Renal cortex interstitium (tissue), 11 donors: ENCODE data around the gene NHEJ1. TPM values are rescaled to one million over a fixed set of nuclear protein-coding genes. Genes with fewer than 3 reads are reported as not detected.

Experiments used
- DNase-seq, 11 donors: peaks; one replicate each; pipeline ENCODE4 v3.0.0-alpha.2; 2013; ENCODE audit warnings: low read depth in 9 of 11, low spot score in 4 of 11; ENCODE audit errors: extremely low read depth in 1 of 11
- polyA plus RNA-seq, 3 donors: library from polyadenylated mRNA; unstranded; fragments of 120-200 nt; gene quantifications; one replicate each; pipeline ENCODE4 v1.2.1, GENCODE V29; 2013; ENCODE audit not compliant: insufficient read length in 3 of 3

The NHEJ1 gene
- polyA plus RNA-seq, 3 donors: 16.7 to 21.4 (median 17.0) TPM

DNA sequence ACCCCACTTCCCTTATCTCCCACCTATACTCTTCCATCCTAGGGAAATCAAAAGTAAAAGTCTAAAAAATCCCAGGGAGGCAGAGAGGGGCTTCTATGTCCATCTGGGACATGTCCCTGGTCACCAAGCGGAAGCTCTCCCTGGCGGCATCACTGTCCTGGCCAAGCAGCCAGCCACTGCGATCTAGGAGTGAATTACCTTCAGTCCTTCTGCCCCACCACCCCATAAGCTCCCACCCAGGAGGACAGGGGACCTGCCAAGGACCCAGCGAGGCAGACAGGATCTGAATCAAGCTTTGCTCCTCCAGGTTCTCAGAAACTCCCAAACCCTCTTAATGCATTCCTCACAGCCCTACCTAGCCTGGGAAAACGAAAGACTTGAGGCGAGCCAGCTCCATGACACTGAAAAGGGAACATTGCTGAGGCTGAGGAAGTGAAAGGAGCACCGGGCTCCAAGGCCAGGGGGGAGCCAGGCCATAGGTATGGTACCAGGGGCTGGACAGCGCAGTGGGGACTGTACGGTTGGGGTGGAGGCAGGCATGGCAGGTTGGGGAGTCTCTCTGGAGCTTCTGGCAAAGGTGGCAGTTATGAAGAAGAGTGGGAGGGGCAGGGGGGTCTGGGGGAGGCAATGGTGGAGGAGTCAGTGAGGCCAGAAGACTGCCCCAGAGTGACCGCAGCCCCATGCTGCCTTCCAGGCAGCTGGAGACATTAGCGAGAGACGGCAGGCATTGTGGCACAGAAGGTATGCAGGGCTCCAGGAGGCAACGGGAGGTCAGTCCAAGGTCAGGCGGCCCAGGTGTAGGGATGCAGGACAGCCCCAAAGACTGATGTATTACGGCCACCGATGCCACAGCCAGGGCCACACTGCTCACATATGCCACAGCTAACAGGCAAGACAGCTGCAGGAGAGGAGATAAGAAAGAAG is 11.9 kb upstream of the NHEJ1 start:
- DNase-seq: no peak

DNA sequence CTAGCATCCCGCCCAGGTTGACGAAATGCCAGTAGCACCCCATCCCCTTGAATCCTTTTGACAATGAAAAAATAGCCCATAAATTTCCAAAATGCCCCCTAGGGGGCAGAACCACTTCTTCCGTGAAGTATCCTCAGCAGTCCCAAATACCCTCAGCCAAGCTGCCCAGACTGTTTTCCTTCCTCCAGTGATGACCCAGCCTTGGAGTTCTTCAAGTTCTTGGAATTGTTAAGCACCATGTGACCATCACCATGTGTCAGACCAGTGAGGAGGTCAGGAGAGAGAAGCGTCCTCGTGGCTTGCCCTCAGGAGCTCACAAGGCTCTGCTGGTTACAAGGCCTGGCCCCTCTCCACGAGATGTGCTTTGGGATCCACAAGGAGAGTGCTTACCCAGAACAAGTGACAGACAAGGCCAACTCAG is 10.6 kb upstream of the NHEJ1 start:
- peak in 5 of 11 donors; percentile 25 to 51 (median 33) for DNase-seq

DNA sequence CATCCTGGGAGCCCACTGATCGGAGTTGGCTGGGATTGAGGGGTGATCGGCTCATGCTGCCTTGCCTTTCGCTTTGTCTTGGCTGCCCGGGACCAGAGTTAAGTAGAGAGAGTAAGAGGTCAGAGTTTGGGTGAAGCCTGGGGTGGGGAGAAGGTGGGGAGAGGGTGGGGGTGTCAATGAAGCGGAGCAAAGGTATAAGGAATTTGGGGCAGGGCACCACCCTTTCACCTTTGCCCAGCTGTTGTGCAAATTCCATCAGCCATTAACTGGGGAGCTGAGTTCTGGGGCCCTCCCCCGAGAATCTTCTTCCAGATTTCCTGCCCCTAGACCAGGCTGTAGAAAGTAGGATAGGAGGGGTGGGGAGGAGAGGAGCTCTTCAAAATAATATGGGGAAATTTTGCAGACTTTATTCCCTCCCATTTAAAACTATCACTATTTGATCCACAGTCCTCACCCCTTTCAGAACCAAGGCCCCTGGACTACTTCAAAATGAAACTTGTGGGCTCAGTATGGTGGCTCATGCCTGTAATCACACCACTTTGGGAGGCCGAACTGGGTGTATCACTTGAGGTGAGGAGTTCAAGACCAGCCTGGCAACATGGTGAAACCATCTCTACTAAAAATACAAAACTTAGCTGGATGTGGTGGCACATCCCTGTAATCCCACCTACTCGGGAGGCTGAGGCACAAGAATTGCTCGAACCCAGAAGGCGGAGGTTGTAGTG is 9.5 kb upstream of the NHEJ1 start, which contains the start of gene SLC23A3:
SLC23A3 (minus strand) TSS at position 100 of the 725 bp plus-strand sequence; CDS start at position 55, 45 bp downstream.
- no peak for DNase-seq

DNA sequence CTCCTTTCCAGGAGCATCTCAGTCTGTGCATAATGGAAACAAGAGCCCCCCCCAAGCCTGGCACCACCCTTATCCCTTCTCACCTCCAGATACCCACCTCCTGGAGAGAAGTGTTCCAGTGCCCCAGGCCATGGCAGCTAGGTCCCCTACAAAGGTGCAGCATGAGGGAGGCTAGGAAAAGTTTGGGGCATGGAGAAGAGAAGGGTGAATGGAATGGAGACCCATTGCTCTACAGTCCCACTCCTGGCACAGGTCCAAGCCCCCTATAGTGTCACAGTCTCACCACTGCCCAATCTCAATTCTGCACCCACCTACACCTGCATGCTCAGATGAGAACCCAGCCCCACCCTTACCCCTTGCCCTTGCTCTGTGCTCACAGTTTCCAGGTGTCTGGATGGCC is 8.3 kb upstream of the NHEJ1 start:
- no peak for DNase-seq

DNA sequence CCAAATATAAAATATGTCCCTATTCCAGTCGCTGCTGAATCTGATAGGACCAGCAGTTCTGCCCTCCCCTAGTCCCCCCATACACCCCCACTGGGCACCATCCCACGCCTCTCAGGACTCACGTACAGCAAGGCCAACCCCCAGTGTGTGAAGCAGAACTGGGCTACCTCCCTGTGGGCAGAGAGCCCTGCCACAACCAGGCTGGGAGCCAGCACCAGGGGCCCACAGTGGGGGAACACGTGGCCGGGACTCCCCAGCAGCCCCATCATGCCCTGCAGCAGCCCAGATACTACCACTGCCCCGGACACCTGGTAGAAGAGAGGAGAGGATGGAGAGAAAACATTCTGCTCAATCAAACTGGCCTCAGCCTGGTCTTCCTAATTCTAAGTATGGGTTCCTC is 7.9 kb upstream of the NHEJ1 start:
- DNase-seq: no peak

DNA sequence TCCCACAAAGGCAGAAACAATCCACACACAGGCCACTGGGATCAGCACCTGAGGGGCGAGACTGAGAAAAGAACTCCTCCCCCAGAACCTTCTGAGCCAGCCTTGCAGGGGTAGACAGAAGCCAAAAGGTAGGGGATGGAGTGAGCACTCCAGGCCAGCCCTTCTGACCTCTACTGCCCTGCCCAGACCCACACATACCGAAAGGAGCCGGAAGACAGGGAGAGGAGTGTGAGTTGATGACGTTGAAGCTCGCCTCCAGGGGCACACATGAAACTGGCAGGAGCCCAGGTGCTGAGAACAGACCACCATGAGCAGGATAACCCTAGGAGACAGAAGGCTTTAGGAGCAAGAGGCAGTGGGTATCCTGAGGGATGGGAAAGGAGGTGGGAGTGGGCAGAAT is 7.4 kb upstream of the NHEJ1 start:
- no peak for DNase-seq

DNA sequence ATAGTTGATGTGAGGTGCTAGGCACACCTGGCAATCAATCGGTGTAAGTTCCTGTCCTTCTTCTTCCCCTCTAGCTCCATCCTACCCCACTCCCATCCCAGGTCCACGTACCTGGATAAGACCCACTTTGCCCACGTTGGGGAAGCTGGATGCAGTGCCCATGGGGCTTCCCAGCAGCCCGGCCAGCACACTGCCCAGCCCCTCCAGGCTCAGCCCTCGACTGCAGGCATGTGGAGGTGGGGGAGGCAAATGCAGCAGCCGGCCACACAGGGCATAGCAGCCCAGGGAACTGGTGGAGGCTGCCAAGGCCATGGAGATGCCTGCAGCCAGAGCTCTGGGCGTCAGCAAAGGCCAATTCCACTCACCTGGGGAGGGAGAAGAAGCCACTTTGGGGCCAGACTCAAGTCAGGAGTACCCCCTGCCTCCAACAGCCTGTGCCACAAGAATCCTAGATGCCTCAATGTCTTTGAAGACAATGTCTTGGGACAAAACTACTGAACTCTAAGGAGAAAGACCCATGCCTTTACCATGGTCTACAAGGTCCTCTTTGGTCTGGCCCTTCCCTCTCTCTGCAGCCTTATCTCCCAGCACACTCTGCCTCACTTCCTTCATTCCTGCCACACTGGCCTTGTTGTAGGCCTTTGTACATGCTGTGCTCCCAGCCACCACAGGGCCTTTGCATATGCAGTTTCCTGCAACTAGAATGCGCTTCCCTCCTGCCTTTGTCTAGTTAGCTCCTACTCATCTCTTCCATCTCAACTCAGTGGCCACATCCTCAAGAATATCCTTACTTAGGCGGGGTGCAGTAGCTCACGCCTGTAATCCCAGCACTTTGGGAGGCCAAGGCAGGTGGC is 4.7 kb upstream of the NHEJ1 start:
- DNase-seq: no peak

DNA sequence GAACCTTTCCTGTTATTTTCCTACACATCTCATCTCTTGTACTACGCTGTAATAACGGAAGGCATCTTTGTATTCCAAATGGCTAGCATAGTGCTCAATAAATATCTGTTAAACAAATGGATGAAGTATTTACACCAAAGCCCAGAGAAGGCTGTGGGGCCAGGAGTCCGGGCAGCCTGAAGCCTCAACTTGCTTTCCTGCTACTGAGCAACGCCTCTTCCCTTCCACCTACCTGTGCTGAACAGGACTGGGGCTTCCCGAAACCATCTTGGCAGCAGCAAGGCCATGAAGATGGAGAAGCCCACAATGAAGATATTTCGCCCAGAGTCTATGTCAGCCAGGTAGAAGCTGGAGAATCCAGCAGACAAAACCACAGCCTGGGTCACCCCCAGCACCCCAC is 2.5 kb upstream of the NHEJ1 start:
- no peak for DNase-seq

DNA sequence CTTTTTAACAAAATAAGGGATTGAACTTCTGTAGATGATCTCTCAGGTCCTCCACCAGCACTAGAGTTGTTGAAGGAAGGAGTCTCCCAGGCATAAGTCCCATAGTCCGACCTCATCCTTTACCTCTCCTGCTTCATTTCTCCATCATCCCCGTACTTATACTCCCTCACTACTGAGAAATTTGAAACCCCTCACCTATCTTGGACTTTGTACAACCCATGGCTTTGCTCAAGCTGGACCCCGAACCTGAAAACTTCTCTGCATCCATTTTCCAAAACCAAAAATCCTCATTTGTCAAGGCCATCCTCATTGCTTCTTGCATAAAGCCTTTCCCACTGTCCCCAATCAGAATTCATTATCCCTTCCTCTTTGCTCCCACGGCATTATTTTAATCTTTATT is 482 bp upstream of the NHEJ1 start:
- DNase-seq: no peak

DNA sequence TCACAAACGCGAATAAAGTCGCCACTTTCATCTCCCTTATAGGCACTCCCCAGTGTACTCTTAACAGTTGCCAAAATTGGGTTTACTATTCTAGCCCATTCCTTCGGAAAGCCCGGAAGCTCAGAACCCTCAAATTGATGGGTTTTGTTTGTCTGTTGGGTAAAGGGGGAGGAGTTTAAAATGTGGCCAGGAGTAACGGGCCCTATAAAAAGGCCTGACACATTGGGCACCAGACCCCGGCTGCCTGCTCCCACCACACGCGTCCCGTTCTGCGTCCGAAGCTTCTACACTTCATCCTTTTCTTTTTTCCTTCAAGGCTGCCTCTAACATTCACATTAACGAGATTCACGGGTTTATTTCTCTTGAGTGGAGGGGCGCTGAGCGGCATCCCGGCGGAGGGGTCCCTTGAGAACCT is 837 bp downstream of the NHEJ1 start:
- no peak for DNase-seq

DNA sequence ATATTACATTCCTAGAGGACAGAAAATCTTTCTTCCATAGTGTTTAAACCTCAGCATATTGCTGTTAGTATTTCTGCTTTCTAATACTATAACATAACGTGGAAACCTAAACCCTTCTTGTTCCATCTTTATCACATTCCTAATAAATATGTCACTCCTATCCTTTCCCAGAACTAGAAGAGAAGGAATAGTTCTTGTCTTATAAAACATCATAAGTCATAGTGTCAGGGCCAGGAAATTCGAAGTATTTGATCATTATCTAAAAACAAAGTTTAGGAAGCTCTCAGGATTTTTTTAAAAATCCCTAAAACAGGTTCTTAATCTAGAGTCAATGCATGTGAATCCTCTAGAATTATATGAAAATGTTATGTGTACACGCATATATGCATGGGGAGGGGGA is 2.0 kb downstream of the NHEJ1 start:
- DNase-seq: no peak

DNA sequence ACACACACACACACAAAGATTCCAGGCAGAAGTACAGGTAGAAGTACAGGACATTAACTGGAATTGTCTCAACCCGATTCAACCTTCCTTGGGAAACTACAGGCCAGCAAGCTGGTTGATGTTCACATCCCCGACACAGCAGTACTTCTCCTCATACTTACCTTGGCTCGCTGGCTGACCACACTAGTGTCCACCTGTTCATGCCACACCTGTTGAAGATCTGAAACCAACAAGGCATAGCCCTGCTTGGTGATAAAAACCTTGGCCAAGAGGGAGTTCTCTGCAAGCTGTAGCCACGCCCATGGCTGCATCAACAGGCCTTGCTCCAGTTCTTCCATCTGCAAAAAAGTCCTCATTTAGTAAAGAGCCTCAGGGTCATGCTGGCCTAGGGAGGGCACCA is 2.6 kb downstream of the NHEJ1 start:
- no peak for DNase-seq

DNA sequence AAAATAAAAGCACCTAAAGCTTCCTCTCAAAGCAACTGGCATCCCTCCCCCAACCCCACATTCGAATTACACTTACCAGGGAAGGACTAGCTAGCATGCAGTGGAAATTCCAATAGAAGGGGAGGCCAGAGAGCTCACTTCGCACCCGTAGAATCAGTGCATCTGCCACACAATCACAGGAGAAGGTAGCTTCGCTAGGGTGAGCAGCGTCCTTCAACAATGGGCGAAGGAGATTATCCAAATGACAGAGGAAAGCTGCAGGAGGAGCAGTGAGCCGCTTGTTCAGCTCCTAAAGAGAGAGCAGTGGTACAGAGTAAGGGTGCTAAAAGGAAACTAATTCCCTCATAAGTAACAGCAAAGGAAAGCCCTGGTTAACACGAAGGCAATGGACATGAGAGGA is 3.2 kb downstream of the NHEJ1 start:
- DNase-seq: no peak

DNA sequence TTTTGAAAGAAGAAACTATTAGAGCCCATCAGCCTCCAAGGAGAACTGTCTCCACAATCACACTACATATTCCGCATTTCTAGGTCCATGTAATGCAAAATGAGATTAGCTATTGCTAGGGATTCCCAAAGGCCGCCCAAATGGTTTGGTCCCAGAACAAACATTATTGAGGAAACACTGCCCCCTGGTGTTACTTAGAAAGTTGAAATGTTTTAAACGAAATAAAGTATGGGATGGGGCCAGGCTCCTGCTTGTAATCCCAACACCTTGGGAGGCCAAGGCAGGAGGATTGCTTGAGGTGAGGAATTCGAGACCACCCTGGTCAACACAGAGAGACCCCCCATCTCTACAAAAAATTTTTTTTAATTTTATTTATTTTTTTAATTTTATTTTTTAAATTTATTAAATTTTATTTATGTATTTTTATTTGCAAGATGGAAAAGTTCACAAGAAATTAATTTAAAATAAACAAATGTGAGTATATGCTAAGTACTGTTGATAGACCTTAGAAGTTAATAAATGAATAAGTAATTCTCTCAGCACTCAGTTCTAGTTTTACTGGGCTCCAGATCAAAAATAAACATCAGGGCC is 5.5 kb downstream of the NHEJ1 start:
- peak in 9 of 11 donors; percentile 58 to 81 (median 67) for DNase-seq

DNA sequence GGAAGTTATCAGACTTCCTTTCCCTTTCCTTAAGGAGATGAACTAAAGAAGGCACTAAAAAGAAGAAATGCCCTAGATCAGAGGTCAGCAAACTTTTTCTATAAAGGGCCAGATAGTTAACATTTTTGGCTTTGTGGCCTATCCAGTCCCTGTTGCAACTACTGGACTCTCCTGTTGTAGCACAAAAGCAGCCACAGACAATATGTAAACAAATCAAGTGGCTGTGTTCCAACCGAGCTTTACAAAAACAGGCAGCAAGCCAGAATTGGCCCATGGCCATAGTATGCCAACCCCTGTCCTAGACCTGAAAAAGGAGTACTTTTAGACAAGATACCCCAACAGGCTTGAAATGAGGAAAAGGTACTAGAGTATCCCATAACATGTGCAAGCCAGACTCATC is 10.9 kb downstream of the NHEJ1 start:
- peak in 1 of 11 donors; percentile 10 for DNase-seq

DNA sequence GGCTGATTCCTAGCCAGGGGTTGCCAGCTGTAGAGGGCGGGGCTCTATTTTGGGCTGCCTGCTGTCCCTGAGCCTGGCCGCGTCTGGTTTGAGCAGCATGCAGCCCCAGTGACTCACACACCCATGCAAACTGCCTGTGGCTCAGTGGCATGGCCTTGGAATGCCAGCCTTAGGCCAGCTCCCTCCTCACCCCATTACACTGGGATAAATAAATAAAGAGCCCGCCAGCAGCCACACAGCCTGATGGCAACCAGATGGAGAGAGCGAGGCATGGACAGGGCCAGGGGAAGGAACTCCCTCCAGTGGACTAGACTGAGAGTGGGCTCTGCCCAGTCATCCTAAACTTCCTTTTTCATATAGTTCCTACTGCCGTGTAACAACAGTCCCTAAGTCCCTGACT is 18.3 kb downstream of the NHEJ1 start:
- no peak for DNase-seq

DNA sequence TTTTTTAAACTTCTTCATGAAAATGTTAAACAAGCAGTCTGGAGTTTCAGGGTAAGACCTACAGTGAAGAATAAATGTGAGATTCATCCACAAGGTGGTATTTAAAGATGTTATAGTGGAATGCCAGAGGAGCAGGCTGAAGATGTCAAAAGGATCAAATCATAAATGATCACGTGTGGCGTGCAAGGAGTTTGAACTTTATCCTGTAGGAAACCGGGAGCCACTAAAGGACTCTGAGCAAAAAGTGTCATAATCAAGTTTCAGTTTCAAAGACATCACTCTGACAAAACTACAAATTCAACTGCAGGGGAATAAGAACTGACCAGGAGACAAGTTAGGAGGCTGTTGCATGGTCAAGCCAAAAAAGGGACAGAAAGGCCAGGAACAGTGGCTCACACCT is 19.9 kb downstream of the NHEJ1 start:
- DNase-seq: no peak

DNA sequence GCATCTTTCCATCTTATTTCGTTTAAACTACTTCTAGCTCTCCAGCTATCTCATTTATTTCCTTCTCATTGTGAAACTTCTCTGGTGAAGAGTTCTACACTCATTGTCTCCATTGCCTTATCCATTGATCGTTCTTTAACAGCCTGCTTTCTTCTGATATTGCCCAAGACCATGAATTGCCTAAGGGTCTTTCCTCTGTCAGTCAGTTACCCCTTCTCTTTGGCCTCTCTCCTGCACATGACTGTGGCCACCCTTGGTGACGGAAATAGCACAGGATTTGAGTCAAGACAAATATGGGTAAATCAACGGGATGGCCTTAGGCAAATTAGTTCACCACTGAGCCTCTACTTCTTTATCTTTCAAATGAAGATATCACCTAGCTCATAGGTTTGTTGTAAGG is 26.6 kb downstream of the NHEJ1 start:
- DNase-seq: no peak

DNA sequence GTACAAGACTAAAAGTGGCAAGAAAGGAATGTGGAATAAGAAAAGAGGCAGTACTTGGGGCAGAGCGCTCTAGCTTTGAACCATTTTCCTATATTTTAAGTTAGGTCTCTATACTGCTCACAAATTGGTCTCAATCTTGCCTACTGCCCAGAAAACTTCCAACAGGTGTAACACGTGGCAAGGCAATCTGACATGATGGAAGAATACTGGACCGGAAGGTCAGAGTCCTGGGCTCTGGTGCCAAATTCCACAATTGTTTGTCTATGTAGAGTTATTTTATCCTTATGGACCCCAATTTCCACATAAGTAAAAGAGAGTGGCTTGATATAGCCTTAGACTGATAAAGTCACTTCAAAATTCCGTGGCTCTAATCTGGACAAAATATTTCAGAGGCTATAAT is 28.9 kb downstream of the NHEJ1 start:
- no peak for DNase-seq
